AG20443 (cell line): ENCODE measurements around the gene RNF181.
"Not testable (repeated sequence)": the region's sequence is repeated elsewhere in the genome, so short reads cannot be mapped to it uniquely, and the experiment has no call there.

Experiments used
- DNase-seq: peaks from one replicate; pipeline ENCODE4 v3.0.0; 2012; ENCODE audit warnings: low spot score, mixed read lengths

RNF181 gene

GRCh38 chr2:85614757-85615156, 19.2 kb downstream of the RNF181 start:
- not testable (repeated sequence) for DNase-seq

- no peak for DNase-seq
Observed at GRCh38 chr2:85615413-85615728, 19.8 kb downstream of the RNF181 start.

GRCh38 chr2:85617723-85618122, 22.2 kb downstream of the RNF181 start:
- not testable (repeated sequence) for DNase-seq

GRCh38 chr2:85619617-85620016, 24.1 kb downstream of the RNF181 start:
- DNase-seq, result no peak

- DNase-seq, result no peak
Observed at GRCh38 chr2:85621338-85621737, 25.8 kb downstream of the RNF181 start.

GRCh38 chr2:85623991-85624390, 28.4 kb downstream of the RNF181 start:
- no peak for DNase-seq

GRCh38 chr2:85628658-85629057, 33.1 kb downstream of the RNF181 start:
- no peak for DNase-seq

- no peak for DNase-seq
Observed at GRCh38 chr2:85631316-85631715, 35.8 kb downstream of the RNF181 start.

- no peak for DNase-seq
Observed at GRCh38 chr2:85635011-85635410, 39.5 kb downstream of the RNF181 start.

GRCh38 chr2:85635636-85636035, 40.1 kb downstream of the RNF181 start:
- DNase-seq, result no peak

- DNase-seq, result no peak
Observed at GRCh38 chr2:85642725-85643124, 47.2 kb downstream of the RNF181 start.

- DNase-seq, result no peak
Observed at GRCh38 chr2:85644909-85645308, 49.4 kb downstream of the RNF181 start.

- DNase-seq, result no peak
Observed at GRCh38 chr2:85646166-85646565, 50.6 kb downstream of the RNF181 start.
